Gastroesophageal sphincter (tissue), 3 donors: ENCODE measurements around the gene NREP.

Source experiments
- EP300 ChIP-seq: sonication (generic); formaldehyde crosslinking; IDR thresholded peaks from one replicate; pipeline ENCODE4 v1.6.1; 2017; ENCODE audit warnings: antibody characterized with exemption, mild to moderate bottlenecking
- POLR2A ChIP-seq, 2 donors: fragments of 450-650 bp; IDR thresholded peaks; one replicate each; pipeline ENCODE4 v1.6.1; 2017; ENCODE audit warnings: antibody characterized with exemption in 2 of 2, mild to moderate bottlenecking in 2 of 2, moderate library complexity in 1 of 2
- POLR2AphosphoS5 ChIP-seq: sonication (generic); formaldehyde crosslinking; IDR thresholded peaks from one replicate; pipeline ENCODE4 v1.6.1; 2017; ENCODE audit warnings: antibody characterized with exemption
- TF ChIP-seq, protein P1 (sequence below), 4 experiments: fragments of 200-600 bp in 2 of 4; fragments of 450-650 bp in 2 of 4; sonication (generic) in 1 of 4; IDR thresholded peaks; one replicate each; pipeline ENCODE4 v1.5.1; 2017 to 2019; ENCODE audit warnings: antibody characterized with exemption in 4 of 4, mild to moderate bottlenecking in 2 of 4, moderate library complexity in 2 of 4

DNA sequence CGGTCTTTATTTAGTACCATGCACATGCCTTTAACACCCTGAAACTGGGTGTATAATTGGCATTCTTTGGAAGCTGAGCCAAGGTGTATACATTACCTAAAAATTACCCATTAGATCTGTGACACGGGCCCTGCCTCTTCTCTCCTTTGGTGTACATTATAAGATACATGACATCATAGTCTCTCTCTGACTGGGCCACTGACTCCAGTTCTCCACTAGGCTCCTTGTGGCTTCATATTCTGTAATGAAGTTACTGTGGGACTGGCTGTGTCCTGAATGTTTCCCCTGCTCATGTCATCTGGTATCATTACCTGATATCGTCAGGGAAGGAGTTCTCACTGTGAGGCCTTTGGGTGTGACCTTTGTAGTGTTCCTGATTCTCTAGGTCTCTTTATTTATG, 65.5 kb downstream of the NREP start:
- TF ChIP-seq, protein P1, sequence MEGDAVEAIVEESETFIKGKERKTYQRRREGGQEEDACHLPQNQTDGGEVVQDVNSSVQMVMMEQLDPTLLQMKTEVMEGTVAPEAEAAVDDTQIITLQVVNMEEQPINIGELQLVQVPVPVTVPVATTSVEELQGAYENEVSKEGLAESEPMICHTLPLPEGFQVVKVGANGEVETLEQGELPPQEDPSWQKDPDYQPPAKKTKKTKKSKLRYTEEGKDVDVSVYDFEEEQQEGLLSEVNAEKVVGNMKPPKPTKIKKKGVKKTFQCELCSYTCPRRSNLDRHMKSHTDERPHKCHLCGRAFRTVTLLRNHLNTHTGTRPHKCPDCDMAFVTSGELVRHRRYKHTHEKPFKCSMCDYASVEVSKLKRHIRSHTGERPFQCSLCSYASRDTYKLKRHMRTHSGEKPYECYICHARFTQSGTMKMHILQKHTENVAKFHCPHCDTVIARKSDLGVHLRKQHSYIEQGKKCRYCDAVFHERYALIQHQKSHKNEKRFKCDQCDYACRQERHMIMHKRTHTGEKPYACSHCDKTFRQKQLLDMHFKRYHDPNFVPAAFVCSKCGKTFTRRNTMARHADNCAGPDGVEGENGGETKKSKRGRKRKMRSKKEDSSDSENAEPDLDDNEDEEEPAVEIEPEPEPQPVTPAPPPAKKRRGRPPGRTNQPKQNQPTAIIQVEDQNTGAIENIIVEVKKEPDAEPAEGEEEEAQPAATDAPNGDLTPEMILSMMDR (IDR thresholded peaks at IDR 0.05) = no peak
- TF ChIP-seq POLR2AphosphoS5 = no peak
- TF ChIP-seq POLR2A (IDR thresholded peaks at IDR 0.05) = no peak
- no peak for TF ChIP-seq EP300
